HFF-Myc (cell line): ENCODE data around the gene CCDC28B.

Experiments
- DNase-seq: peaks from one replicate; pipeline ENCODE4 v3.0.0-alpha.2; 2011; ENCODE audit warnings: low read depth; ENCODE audit errors: extremely low read depth
- H3K4me3 ChIP-seq: replicated peaks from 2 replicates; pipeline ENCODE4 v1.5.1; 2011; ENCODE audit warnings: low read depth, mild to moderate bottlenecking, control low read depth, low read length
- TF ChIP-seq, protein P1 (sequence below): IDR thresholded peaks from 2 replicates; pipeline ENCODE4 v1.5.1; 2012; ENCODE audit warnings: mild to moderate bottlenecking, low read depth, low read length, control low read depth; ENCODE audit errors: missing control alignments

The CCDC28B gene

GRCh38 chr1:32246888-32247273, 46.5 kb downstream of the CCDC28B start, which contains the start of gene FAM167B:
TSS of gene FAM167B (plus strand) at chr1:32247222. CDS start at chr1:32247422, 200 bp downstream.
- no peak within 1 kb of the TSS for H3K4me3 ChIP-seq
- DNase-seq, result peak; percentile 69

GRCh38 chr1:32247452-32247851, 47.1 kb downstream of the CCDC28B start:
- H3K4me3 ChIP-seq, result no peak overlapping the region
- TF ChIP-seq, protein P1, sequence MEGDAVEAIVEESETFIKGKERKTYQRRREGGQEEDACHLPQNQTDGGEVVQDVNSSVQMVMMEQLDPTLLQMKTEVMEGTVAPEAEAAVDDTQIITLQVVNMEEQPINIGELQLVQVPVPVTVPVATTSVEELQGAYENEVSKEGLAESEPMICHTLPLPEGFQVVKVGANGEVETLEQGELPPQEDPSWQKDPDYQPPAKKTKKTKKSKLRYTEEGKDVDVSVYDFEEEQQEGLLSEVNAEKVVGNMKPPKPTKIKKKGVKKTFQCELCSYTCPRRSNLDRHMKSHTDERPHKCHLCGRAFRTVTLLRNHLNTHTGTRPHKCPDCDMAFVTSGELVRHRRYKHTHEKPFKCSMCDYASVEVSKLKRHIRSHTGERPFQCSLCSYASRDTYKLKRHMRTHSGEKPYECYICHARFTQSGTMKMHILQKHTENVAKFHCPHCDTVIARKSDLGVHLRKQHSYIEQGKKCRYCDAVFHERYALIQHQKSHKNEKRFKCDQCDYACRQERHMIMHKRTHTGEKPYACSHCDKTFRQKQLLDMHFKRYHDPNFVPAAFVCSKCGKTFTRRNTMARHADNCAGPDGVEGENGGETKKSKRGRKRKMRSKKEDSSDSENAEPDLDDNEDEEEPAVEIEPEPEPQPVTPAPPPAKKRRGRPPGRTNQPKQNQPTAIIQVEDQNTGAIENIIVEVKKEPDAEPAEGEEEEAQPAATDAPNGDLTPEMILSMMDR, result no peak
- DNase-seq, result no peak

More at GRCh38 chr1:32246888-32247273, 46.5 kb downstream of the CCDC28B start, which contains the start of gene FAM167B:
- TF ChIP-seq, protein P1, result no peak

DNA sequence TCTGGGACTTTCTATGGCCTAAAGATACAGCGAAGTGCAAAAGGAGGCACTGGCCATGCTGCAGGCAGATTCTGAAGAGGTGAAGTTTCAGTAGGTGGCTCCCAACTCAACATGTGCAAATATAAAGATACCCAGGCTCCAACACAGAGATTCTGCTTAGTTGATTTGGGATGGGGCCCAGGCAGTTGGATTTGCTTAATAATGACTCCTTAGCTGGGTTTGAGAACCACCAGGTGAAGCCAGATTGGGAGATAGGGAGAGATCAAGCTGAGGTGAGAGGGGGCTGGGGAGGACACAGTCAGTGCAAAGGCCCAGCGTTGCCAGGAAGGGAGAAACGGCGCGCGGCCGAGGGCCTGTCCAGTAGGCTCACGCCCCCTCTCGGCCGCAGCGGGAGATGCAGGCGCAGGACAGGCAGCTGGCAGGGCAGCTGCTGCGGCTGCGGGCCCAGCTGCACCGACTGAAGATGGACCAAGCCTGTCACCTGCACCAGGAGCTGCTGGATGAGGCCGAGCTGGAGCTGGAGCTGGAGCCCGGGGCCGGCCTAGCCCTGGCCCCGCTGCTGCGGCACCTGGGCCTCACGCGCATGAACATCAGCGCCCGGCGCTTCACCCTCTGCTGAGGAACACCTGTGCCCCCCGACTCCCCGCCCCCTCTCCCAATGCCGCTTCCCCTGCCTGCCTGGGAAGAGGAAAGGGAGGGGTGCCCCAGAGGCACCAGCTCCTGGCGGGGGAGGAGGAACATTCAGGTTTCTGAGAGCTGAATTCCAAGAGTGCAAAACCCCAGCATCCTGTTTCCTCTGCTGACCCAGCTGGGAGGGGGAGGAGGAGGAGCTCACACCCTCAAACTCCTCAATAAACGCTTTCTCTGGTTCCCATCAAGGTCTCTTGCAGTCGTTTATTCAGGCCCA, 47.8 kb downstream of the CCDC28B start:
- H3K4me3 ChIP-seq, result 0 out of 2 replicates have a peak overlapping the region, but pooled peaks have one; percentile 15
- TF ChIP-seq, protein P1, result peak; percentile 93
- no peak for DNase-seq

DNA sequence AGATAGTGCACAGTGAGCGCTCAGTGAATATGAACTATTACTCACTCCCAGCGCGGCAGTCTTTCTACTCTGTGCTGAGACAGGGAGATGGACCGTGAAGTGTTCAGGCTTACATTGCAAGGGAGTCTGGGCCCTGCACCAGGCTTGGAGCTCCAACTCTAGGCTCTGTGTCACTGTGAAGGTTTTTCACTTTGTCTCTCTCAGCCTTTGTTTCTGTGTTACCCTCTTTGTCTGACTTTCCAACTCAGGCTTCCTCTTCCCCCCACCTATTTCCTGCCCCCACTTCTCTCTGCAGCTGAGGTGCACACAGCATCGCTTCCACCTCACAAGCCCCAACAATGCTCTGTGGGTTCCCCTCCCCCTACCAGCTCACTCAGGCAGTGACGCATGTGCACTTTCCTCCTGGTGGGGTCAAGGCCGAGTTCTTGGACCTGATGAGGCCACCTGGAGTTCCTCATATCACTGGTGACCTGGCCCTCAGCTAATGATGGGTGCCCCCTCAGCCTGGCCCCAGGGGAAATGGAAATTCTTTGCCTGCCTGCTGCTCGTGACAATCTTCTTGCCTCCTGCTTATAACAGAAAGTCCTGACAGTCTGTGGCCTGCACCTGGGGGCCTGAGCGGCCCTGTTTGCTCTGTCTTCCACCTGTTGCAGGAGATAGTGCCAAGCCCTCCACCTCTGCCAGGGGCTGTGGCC, 49.6 kb downstream of the CCDC28B start:
- DNase-seq, result no peak
- H3K4me3 ChIP-seq, result no peak overlapping the region
- TF ChIP-seq, protein P1, result no peak

- TF ChIP-seq, protein P1, result no peak
- no peak within 1 kb of the TSS for H3K4me3 ChIP-seq
- no peak for DNase-seq
Measured at GRCh38 chr1:32250893-32251716, 50.7 kb downstream of the CCDC28B start, which contains the start of gene LCK. TSS of gene LCK (plus strand) at chr1:32251265. CDS start at chr1:32274330, 23,065 bp downstream.
